K562 (cell line): ENCODE measurements around the gene TRAF3IP1. TPM values are rescaled to one million over a fixed set of nuclear protein-coding genes. Genes with fewer than 3 reads are reported as not detected.

ENCODE experiments used
- ATAC-seq: fragments of 200-7000 bp; cut with Tn5 transposase; 3 replicates; pipeline ENCODE4 v1.9.1; 2020; ENCODE audit warnings: moderate library complexity
- BruUV-seq: library from RNA; stranded (reverse); fragments of 400-500 nt; replicated peaks from 2 replicates; lab custom pipeline; 2021; lab: Mats Ljungman, UMichigan
- CTCF ChIA-PET: fragments of 300-600 bp; formaldehyde crosslinking; extraction: SDS; loops from one replicate; lab custom pipeline; 2021; ENCODE audit warnings: low intra/inter-chr PET ratio; lab: Yijun Ruan, JAX
- POLR2A ChIA-PET: fragments of 300-600, 350-650 bp; sonication (Branson Sonifier 250); formaldehyde crosslinking; extraction: SDS; loops from one replicate; lab custom pipeline; 2021; ENCODE audit warnings: antibody characterized with exemption, inconsistent platforms; lab: Yijun Ruan, JAX
- DNase-seq, 4 experiments: peaks; one replicate each; pipeline versions ENCODE4 v3.0.0 to v3.0.0-alpha.2; 2011 to 2018; ENCODE audit warnings: low spot score in 3 of 4, mixed read lengths in 3 of 4; ENCODE audit errors: extremely low read depth in 1 of 4
- FAIRE-seq: peaks from 2 replicates; lab custom pipeline; 2011; peaks lifted over from hg19 to GRCh38; lab: Jason Lieb, UNC
- H2AFZ ChIP-seq: 2 replicates; pipeline ENCODE4 v1.6.0; 2011; ENCODE audit warnings: low read depth, low read length, control low read depth, inconsistent platforms
- H3K27ac ChIP-seq: fragments of 200-600 bp; 3 replicates; pipeline ENCODE4 v1.8.0; 2011; ENCODE audit warnings: low read depth, mild to moderate bottlenecking, control low read depth, inconsistent platforms, low read length, moderate library complexity, mixed read lengths; ENCODE audit errors: extremely low read depth
- H3K27me3 ChIP-seq, 2 experiments: fragments of 300-600 bp in 1 of 2; 2 replicates in 1 of 2; 3 replicates in 1 of 2; pipeline versions ENCODE4 v1.6.0 to v1.8.0; 2011; ENCODE audit warnings: inconsistent platforms in 2 of 2, low read length in 2 of 2, mild to moderate bottlenecking in 1 of 2, mixed read lengths in 1 of 2, moderate library complexity in 1 of 2; ENCODE audit not compliant: control insufficient read depth in 2 of 2, insufficient read depth in 2 of 2
- H3K36me3 ChIP-seq: fragments of 300-600 bp; 3 replicates; pipeline ENCODE4 v1.8.0; 2011; ENCODE audit warnings: mild to moderate bottlenecking, low read length, inconsistent platforms; ENCODE audit not compliant: control insufficient read depth, insufficient read depth
- H3K4me1 ChIP-seq, 2 experiments: fragments of 200-600 bp in 1 of 2; replicated peaks in 1 of 2; 2 replicates in 1 of 2; 3 replicates in 1 of 2; pipeline versions ENCODE4 v1.5.1 to v1.8.0; 2011; ENCODE audit warnings: inconsistent platforms in 2 of 2, low read length in 2 of 2, mild to moderate bottlenecking in 1 of 2, mixed read lengths in 1 of 2, moderate library complexity in 1 of 2; ENCODE audit not compliant: control insufficient read depth in 2 of 2, insufficient read depth in 2 of 2
- H3K4me2 ChIP-seq: 2 replicates; pipeline ENCODE4 v1.6.1; 2011; ENCODE audit warnings: low read length, control low read depth, inconsistent platforms, mixed read lengths; ENCODE audit not compliant: insufficient read depth
- H3K4me3 ChIP-seq: fragments of 200-600 bp; sonication (generic), shearing (Covaris generic); 2 replicates; pipeline ENCODE4 v1.5.1; 2016; ENCODE audit warnings: control low read depth, inconsistent platforms
- H3K79me2 ChIP-seq: fragments of 200-600 bp; 3 replicates; pipeline ENCODE4 v1.8.0; 2011; ENCODE audit warnings: low read length, inconsistent platforms; ENCODE audit not compliant: control insufficient read depth, insufficient read depth
- H3K9ac ChIP-seq, 2 experiments: 2 replicates each; pipeline versions ENCODE4 v1.6.0 to v1.6.1; 2011; ENCODE audit warnings: low read depth in 2 of 2, low read length in 2 of 2, control low read depth in 1 of 2, inconsistent platforms in 1 of 2, mild to moderate bottlenecking in 1 of 2, mixed read lengths in 1 of 2; ENCODE audit not compliant: insufficient read depth in 1 of 2
- H3K9me1 ChIP-seq: one replicate; pipeline ENCODE4 v1.6.0; 2011; ENCODE audit warnings: inconsistent platforms, mild to moderate bottlenecking, low read length, moderate library complexity; ENCODE audit not compliant: control insufficient read depth, insufficient read depth
- H3K9me3 ChIP-seq: replicated peaks from 2 replicates; pipeline ENCODE4 v1.5.1; 2011; ENCODE audit warnings: low read depth, low read length, inconsistent platforms; ENCODE audit not compliant: control insufficient read depth, insufficient read depth
- H4K20me1 ChIP-seq: replicated peaks from 2 replicates; pipeline ENCODE4 v1.6.1; 2011; ENCODE audit warnings: low read length, inconsistent platforms, mixed read lengths; ENCODE audit not compliant: control insufficient read depth, insufficient read depth
- AFF4 ChIP-seq: sonication (generic); formaldehyde crosslinking; IDR thresholded peaks from 2 replicates; pipeline ENCODE4 v1.8.0; 2023; ENCODE audit warnings: mild to moderate bottlenecking, missing genetic modification reagents
- CAMTA2 ChIP-seq: fragments of 250-450 bp; sonication (Bioruptor Pico); conservative IDR thresholded peaks from 2 replicates; pipeline ENCODE4 v1.5.1; 2022
- DLX4 ChIP-seq: fragments of 250-450 bp; sonication (Bioruptor Pico); IDR thresholded peaks from 2 replicates; pipeline ENCODE4 v1.6.1; 2021; ENCODE audit warnings: mild to moderate bottlenecking
- FOXK2 ChIP-seq, 2 experiments: fragments of 450-650 bp; IDR thresholded peaks in 1 of 2; conservative IDR thresholded peaks in 1 of 2; 2 replicates each; pipeline ENCODE4 v1.6.1; 2016; ENCODE audit warnings: low read depth in 2 of 2, mild to moderate bottlenecking in 1 of 2
- KLF1 ChIP-seq: fragments of 450-650 bp; IDR thresholded peaks from 2 replicates; pipeline ENCODE4 v1.6.1; 2016; ENCODE audit warnings: missing genetic modification characterization, missing compliant biosample characterization
- RBM14 ChIP-seq: fragments of 200-400 bp; formaldehyde crosslinking; IDR thresholded peaks from 2 replicates; pipeline ENCODE4 v1.6.1; 2018; ENCODE audit warnings: low read depth, mild to moderate bottlenecking, low read length, moderate library complexity, borderline replicate concordance; ENCODE audit not compliant: insufficient read depth
- SMAD1 ChIP-seq: fragments of 150-350 bp; IDR thresholded peaks from 2 replicates; pipeline ENCODE4 v1.6.1; 2014; ENCODE audit warnings: low read length, low read depth; ENCODE audit not compliant: partially characterized antibody
- SMAD2 ChIP-seq: fragments of 150-350 bp; IDR thresholded peaks from 2 replicates; pipeline ENCODE4 v1.6.1; 2014; ENCODE audit warnings: low read depth, mild to moderate bottlenecking, low read length
- SMC3 ChIP-seq: conservative IDR thresholded peaks from 2 replicates; pipeline ENCODE4 v1.6.1; 2011; ENCODE audit warnings: low read depth, low read length, improper control_type of control experiment; ENCODE audit not compliant: insufficient read depth
- SP1 ChIP-seq: sonication (generic); formaldehyde crosslinking; IDR thresholded peaks from 2 replicates; pipeline ENCODE4 v1.8.1; 2022; ENCODE audit warnings: mild to moderate bottlenecking, missing genetic modification reagents
- TAL1 ChIP-seq: fragments of 450-650 bp; IDR thresholded peaks from 2 replicates; pipeline ENCODE4 v1.6.1; 2016; ENCODE audit warnings: mild to moderate bottlenecking
- TCF15 ChIP-seq: fragments of 250-450 bp; sonication (Bioruptor Pico); IDR thresholded peaks from 2 replicates; pipeline ENCODE4 v1.8.0; 2022; ENCODE audit warnings: moderate library complexity, mild to moderate bottlenecking, inconsistent platforms
- THRAP3 ChIP-seq: fragments of 450-650 bp; IDR thresholded peaks from 2 replicates; pipeline ENCODE4 v1.6.1; 2016; ENCODE audit warnings: mild to moderate bottlenecking, inconsistent platforms, borderline replicate concordance
- ZNF23 ChIP-seq: fragments of 250-450 bp; sonication (Bioruptor Pico); IDR thresholded peaks from 2 replicates; pipeline ENCODE4 v1.4.0; 2020; ENCODE audit warnings: mild to moderate bottlenecking
- WGBS: fragments of 100-300 bp; shearing (Covaris generic); methylation state at CpG from one replicate; pipeline ENCODE4 v1.1.6; 2016; ENCODE audit warnings: low coverage, mixed read lengths; ENCODE audit not compliant: insufficient coverage; ENCODE audit errors: missing lambda C conversion rate; 5-methylcytosine and 5-hydroxymethylcytosine counted together
- in situ Hi-C: fragments of 300-500 bp; cut with MboI; formaldehyde crosslinking; loops from 4 replicates; pipeline ENCODE4 v1.15.0; 2018; ENCODE audit warnings: inconsistent platforms, mixed read lengths
- intact Hi-C: fragments of 100-400 bp; cut with micrococcal nuclease; formaldehyde crosslinking; loops from 2 replicates; pipeline ENCODE4 v1.14.2; 2022
- polyA plus RNA-seq, 8 experiments: library from polyadenylated mRNA; depleted of rRNA in 4 of 8; stranded (reverse) in 5 of 8; unstranded in 3 of 8; fragments of >200 nt; fragmentation: Nextera tagmentation in 2 of 8; fragmentation: Illumina TruSeq in 1 of 8; extraction: Ambion mirVana in 2 of 8; extraction: Trizol in 1 of 8; gene quantifications; 2 replicates each; pipeline versions ENCODE4 v1.2.1 to v1.2.3, GENCODE V29; 2011 to 2014; ENCODE audit warnings: inconsistent platforms in 1 of 8, missing spikeins in 1 of 8
- total RNA-seq, 7 experiments: library from RNA; depleted of rRNA in 6 of 7; stranded (reverse); fragments of >200 nt in 6 of 7; fragmentation: Illumina TruSeq in 2 of 7; extraction: Trizol in 2 of 7; gene quantifications; 2 replicates each; pipeline versions ENCODE4 v1.2.1 to v1.2.3, GENCODE V29; 2011 to 2021; ENCODE audit warnings: low replicate concordance in 1 of 7
- TF ChIP-seq, protein P1 (sequence below): fragments of 250-450 bp; sonication (Bioruptor Pico); IDR thresholded peaks from 2 replicates; pipeline ENCODE4 v1.5.0; 2021

TRAF3IP1 gene
- total and polyA plus RNA-seq, 9 of the 15 experiments (the other 6 are each of a cell fraction or from before 2014, with no cell fraction given), result 1.3 to 7.4 (median 3.4) TPM

DNA sequence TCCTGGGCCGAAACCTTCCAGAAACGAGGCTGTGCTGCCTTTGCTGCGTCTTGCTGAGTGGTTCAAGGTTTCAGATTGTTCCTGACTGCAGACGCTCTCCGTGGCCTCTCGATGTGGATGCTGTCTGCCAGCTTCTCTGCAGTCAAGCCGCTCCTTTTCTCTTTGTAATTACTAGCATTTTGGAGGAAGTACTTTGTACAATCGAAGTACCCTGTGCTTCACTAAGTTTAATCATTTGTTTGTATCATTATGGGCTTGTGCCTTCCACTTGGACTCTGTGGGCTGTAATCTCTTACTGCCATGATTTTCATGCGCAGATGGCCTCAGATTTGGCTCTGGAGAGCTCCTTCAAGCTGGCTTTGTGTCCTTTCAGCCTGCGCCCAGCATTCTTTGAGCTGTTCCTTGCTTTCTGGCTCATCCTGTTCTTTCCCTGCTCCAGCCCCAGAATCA is 49.3 kb downstream of the TRAF3IP1 start:
- intact Hi-C loops (loop anchor here (2.0 to 5.0 kb wide), 3 partner anchors 53 to 418 kb away; no protein-coding TSS in a partner anchor), in situ Hi-C loops (loop anchor here (5.0 to 25.0 kb wide), 2 partner anchors 93 to 418 kb away; no protein-coding TSS in a partner anchor)
- H3K9me1 ChIP-seq, result no peaks in the 10 kb centered on the region
- no peaks in the 10 kb centered on the region for H3K27me3 ChIP-seq
- WGBS, result 47% methylated on average over 10 of the region's 10 CpGs
- ATAC-seq (no peak), FAIRE-seq (no peak), DNase-seq (no peak)
- H3K79me2 ChIP-seq, result no peaks in the 10 kb centered on the region
- no TSS peak for BruUV-seq
- peak overlapping the region in 1 of 2 experiments; percentile 33; a peak in 1 of 4 replicates for H3K9ac ChIP-seq
- no peak overlapping the region for H3K27ac ChIP-seq
- ChIA-PET CTCF (interaction anchor here (2.0 kb wide), 1 partner anchor 93 kb away, joined by 18 read pairs; no protein-coding TSS in a partner anchor), POLR2A (interaction anchor here (0.6 to 1.2 kb wide), 3 partner anchors 13 to 228 kb away, joined by 3 to 4 read pairs (median 3); no protein-coding TSS in a partner anchor)
- H3K36me3 ChIP-seq, result no peaks in the 10 kb centered on the region
- H4K20me1 ChIP-seq, result no peaks in the 10 kb centered on the region
- H3K9me3 ChIP-seq, result no peaks in the 10 kb centered on the region
- peaks cover 4 to 5% of the 10 kb centered on the region in 2 experiments; a peak in 4 of 5 replicates for H3K4me1 ChIP-seq
- no peak overlapping the region for H2AFZ ChIP-seq
- no peak overlapping the region for H3K4me3 ChIP-seq
- no peak overlapping the region for H3K4me2 ChIP-seq
- no peak for TF ChIP-seq ZNF23
- TF ChIP-seq SMAD1, result no peak
- TF ChIP-seq RBM14, result no peak
- no peak for TF ChIP-seq THRAP3
- no peak for TF ChIP-seq TAL1
- TF ChIP-seq SP1 (CRISPR knock-in tag), result no peak
- TF ChIP-seq, protein P1, sequence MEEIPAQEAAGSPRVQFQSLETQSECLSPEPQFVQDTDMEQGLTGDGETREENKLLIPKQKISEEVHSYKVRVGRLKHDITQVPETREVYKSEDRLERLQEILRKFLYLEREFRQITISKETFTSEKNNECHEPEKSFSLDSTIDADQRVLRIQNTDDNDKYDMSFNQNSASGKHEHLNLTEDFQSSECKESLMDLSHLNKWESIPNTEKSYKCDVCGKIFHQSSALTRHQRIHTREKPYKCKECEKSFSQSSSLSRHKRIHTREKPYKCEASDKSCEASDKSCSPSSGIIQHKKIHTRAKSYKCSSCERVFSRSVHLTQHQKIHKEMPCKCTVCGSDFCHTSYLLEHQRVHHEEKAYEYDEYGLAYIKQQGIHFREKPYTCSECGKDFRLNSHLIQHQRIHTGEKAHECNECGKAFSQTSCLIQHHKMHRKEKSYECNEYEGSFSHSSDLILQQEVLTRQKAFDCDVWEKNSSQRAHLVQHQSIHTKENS (CRISPR knock-in tag), result no peak
- no peak for TF ChIP-seq AFF4
- TF ChIP-seq SMAD2, result no peak
- no peak for TF ChIP-seq CAMTA2
- TF ChIP-seq TCF15 (CRISPR knock-in tag), result no peak
- TF ChIP-seq SMC3, result no peak
- TF ChIP-seq DLX4 (CRISPR knock-in tag), result no peak
- TF ChIP-seq FOXK2 (conservative IDR thresholded peaks at IDR 0.05 in 1 of 2, IDR thresholded peaks at IDR 0.05 in 1 of 2; ENCODE audit: low read depth in 2 of 2), result no peak
- no peak for TF ChIP-seq KLF1 (tag)
